ENCODE measurements around the gene DLG2.
"Not testable (repeated sequence)": the region's sequence is repeated elsewhere in the genome, so short reads cannot be mapped to it uniquely, and the experiment has no call there.

Gene DLG2

DNA sequence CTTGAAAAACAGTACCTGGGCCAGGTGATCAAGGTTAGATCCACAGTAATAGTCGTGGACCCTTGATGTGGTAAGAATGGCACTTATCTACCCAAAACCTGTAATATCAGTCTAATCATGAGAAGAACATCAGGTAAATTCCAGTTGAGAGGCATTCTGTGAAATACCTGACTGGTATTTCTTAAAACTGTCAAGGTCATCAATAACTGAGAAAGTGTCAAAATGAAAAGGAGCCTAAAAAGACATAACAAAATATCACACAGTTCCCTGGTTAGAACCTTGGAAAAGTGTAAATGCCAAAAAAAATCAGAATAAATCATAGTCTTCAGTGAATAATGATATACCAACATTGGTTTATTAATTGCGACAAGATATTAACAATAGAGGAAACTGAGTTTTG is 2185.5 kb downstream of the DLG2 start:
- H3K36me3 ChIP-seq (ENCODE audit: control insufficient read depth, insufficient read depth, low read length) = no peaks in the 10 kb centered on the region
- H3K4me3 ChIP-seq (ENCODE audit: insufficient read depth, low read depth, low read length) = no peak overlapping the region
- H3K9me3 ChIP-seq (ENCODE audit: control insufficient read depth, low read length) = no peaks in the 10 kb centered on the region
- H3K4me1 ChIP-seq (ENCODE audit: control insufficient read depth, insufficient read depth, low read length) = no peaks in the 10 kb centered on the region
- WGBS, 2 experiments = 100% methylated on average over 1 to 2 of the region's 2 CpGs
- H3K27ac ChIP-seq (ENCODE audit: insufficient read depth, low read depth, low read length, poor library complexity, severe bottlenecking) = no peak overlapping the region
- H3K27me3 ChIP-seq (ENCODE audit: control insufficient read depth, insufficient read depth, low read length, poor library complexity, severe bottlenecking) = no peaks in the 10 kb centered on the region

- no peak overlapping the region for H3K4me3 ChIP-seq (ENCODE audit: insufficient read depth, low read depth, low read length)
- 64 to 65% methylated on average over 4 of the region's 4 CpGs for WGBS, 2 experiments
Observed at GRCh38 chr11:83441171-83441570, 2186.0 kb downstream of the DLG2 start.

GRCh38 chr11:83438438-83438837 is 2188.7 kb downstream of the DLG2 start:
- 40 to 50% methylated on average over 2 of the region's 2 CpGs for WGBS, 2 experiments
- no peaks in the 10 kb centered on the region for H3K27me3 ChIP-seq (ENCODE audit: control insufficient read depth, insufficient read depth, low read length, poor library complexity, severe bottlenecking)
- peaks cover 4% of the 10 kb centered on the region for H3K4me1 ChIP-seq (ENCODE audit: control insufficient read depth, insufficient read depth, low read length)
- H3K9me3 ChIP-seq (ENCODE audit: control insufficient read depth, low read length) = no peaks in the 10 kb centered on the region
- H3K27ac ChIP-seq (ENCODE audit: insufficient read depth, low read depth, low read length, poor library complexity, severe bottlenecking) = no peak overlapping the region
- no peaks in the 10 kb centered on the region for H3K36me3 ChIP-seq (ENCODE audit: control insufficient read depth, insufficient read depth, low read length)
- H3K4me3 ChIP-seq (ENCODE audit: insufficient read depth, low read depth, low read length) = no peak overlapping the region

More at GRCh38 chr11:83441171-83441570, 2186.0 kb downstream of the DLG2 start:
- H3K27me3 ChIP-seq (ENCODE audit: control insufficient read depth, insufficient read depth, low read length, poor library complexity, severe bottlenecking) = no peaks in the 10 kb centered on the region
- H3K4me1 ChIP-seq (ENCODE audit: control insufficient read depth, insufficient read depth, low read length) = no peaks in the 10 kb centered on the region
- H3K36me3 ChIP-seq (ENCODE audit: control insufficient read depth, insufficient read depth, low read length) = no peaks in the 10 kb centered on the region
- H3K27ac ChIP-seq (ENCODE audit: insufficient read depth, low read depth, low read length, poor library complexity, severe bottlenecking) = no peak overlapping the region
- H3K9me3 ChIP-seq (ENCODE audit: control insufficient read depth, low read length) = no peaks in the 10 kb centered on the region

DNA sequence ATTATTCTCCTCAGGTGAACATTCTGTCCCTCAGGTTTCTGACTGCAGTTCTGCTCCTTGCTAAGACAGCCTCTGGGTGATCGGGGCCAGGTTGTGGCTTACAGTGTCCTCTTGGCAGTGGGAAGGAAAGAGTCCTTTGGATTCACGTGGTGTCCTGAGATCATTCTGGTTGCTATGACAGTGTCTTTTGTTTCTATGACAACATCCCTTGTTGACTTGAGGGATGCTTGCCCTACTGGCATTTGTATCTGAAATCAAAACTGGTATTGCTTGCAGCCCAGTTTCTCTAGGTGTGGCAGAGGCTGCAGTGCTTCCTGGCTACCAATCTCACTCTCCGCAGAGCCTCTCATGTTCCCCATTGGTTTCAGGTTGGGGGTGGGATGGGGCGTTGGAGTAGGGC is 2189.2 kb downstream of the DLG2 start:
- Histone ChIP-seq H3K36me3 (ENCODE audit: control insufficient read depth, insufficient read depth, low read length) (no peaks in the 10 kb centered on the region), H3K27ac (ENCODE audit: insufficient read depth, low read depth, low read length, poor library complexity, severe bottlenecking) (no peak overlapping the region)

DNA sequence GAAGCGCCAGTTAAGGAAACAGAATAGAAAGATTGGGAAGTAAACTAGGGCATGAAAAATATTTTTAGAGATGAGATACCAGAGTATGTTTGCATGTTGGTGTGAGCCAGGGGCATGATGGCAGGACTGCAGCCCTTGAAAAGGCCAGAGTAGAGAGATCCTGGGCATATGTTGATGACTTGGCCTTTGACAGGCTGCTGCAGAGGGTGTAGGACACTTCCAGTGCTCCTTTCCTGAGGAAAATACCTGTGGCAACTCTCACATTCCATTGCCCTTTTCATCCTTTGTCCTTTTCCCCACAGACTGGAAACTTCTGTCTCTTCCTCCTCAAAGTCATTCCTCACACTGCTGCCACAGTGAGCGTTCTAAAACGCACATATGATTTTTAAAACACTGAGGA is 2190.3 kb downstream of the DLG2 start:
- no peaks in the 10 kb centered on the region for H3K36me3 ChIP-seq (ENCODE audit: control insufficient read depth, insufficient read depth, low read length)
- H3K4me3 ChIP-seq (ENCODE audit: insufficient read depth, low read depth, low read length) = no peak overlapping the region
- no peak overlapping the region for H3K27ac ChIP-seq (ENCODE audit: insufficient read depth, low read depth, low read length, poor library complexity, severe bottlenecking)
- H3K9me3 ChIP-seq (ENCODE audit: control insufficient read depth, low read length) = no peaks in the 10 kb centered on the region
- H3K4me1 ChIP-seq (ENCODE audit: control insufficient read depth, insufficient read depth, low read length) = peaks cover 4% of the 10 kb centered on the region
- no peaks in the 10 kb centered on the region for H3K27me3 ChIP-seq (ENCODE audit: control insufficient read depth, insufficient read depth, low read length, poor library complexity, severe bottlenecking)
- WGBS, 2 experiments = 95 to 96% methylated on average over 3 of the region's 3 CpGs

More for the DNA sequence above, 2189.2 kb downstream of the DLG2 start:
- 90 to 96% methylated on average over 4 of the region's 4 CpGs for WGBS, 2 experiments
- Histone ChIP-seq H3K9me3 (ENCODE audit: control insufficient read depth, low read length) (no peaks in the 10 kb centered on the region), H3K4me1 (ENCODE audit: control insufficient read depth, insufficient read depth, low read length) (peaks cover 4% of the 10 kb centered on the region), H3K27me3 (ENCODE audit: control insufficient read depth, insufficient read depth, low read length, poor library complexity, severe bottlenecking) (no peaks in the 10 kb centered on the region), H3K4me3 (ENCODE audit: insufficient read depth, low read depth, low read length) (no peak overlapping the region)

DNA sequence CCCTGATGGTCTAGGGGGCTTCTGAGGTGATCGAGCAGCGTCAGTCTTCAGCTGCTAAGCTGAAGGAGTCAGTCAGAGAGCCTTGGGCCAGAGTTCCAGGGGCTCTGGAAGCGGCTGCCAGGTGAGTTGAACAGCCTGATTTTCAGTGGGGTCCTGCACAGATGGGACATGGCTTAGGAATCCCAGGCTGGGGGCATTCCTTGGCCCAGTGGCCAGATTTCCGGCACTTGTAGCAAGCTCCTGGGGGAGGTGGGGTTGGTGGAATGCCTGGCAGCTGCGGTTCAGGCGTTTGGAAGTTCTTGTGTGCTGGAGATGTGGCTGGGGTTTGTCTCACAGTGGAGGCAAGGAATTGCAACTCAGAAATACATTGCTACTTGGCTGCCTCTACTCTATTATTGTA is 2192.3 kb downstream of the DLG2 start:
- not testable (repeated sequence) for H3K4me3 ChIP-seq (ENCODE audit: insufficient read depth, low read depth, low read length); H3K27ac ChIP-seq (ENCODE audit: insufficient read depth, low read depth, low read length, poor library complexity, severe bottlenecking); H3K9me3 ChIP-seq (ENCODE audit: control insufficient read depth, low read length); H3K36me3 ChIP-seq (ENCODE audit: control insufficient read depth, insufficient read depth, low read length); H3K4me1 ChIP-seq (ENCODE audit: control insufficient read depth, insufficient read depth, low read length); H3K27me3 ChIP-seq (ENCODE audit: control insufficient read depth, insufficient read depth, low read length, poor library complexity, severe bottlenecking)
- 83 to 89% methylated on average over 5 to 6 of the region's 6 CpGs for WGBS, 2 experiments

DNA sequence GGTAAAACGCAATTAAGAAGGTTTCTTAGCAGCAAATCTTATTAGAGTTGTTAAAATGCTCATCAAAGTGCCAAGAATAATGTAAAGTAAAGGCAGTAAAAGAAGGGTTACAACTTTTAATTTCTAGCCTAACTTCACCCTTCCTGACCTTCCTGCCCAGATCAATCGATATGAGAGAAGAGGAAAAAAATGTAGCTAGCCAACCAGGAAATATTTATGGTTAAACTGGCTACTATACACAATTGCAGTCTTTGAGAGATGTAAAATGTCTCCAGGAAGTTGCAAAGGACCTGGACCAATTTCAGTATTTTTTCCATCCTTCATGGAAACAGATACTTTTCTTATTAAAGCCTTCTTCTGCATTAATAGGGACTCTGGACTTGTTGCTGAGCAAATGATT is 2199.2 kb downstream of the DLG2 start:
- Histone ChIP-seq H3K9me3 (ENCODE audit: control insufficient read depth, low read length) (no peaks in the 10 kb centered on the region), H3K36me3 (ENCODE audit: control insufficient read depth, insufficient read depth, low read length) (no peaks in the 10 kb centered on the region), H3K4me1 (ENCODE audit: control insufficient read depth, insufficient read depth, low read length) (no peaks in the 10 kb centered on the region), H3K27me3 (ENCODE audit: control insufficient read depth, insufficient read depth, low read length, poor library complexity, severe bottlenecking) (no peaks in the 10 kb centered on the region), H3K4me3 (ENCODE audit: insufficient read depth, low read depth, low read length) (no peak overlapping the region), H3K27ac (ENCODE audit: insufficient read depth, low read depth, low read length, poor library complexity, severe bottlenecking) (no peak overlapping the region)
- WGBS, 2 experiments = 92 to 100% methylated on average over 2 of the region's 2 CpGs

- Histone ChIP-seq H3K9me3 (ENCODE audit: control insufficient read depth, low read length) (no peaks in the 10 kb centered on the region), H3K36me3 (ENCODE audit: control insufficient read depth, insufficient read depth, low read length) (no peaks in the 10 kb centered on the region), H3K4me3 (ENCODE audit: insufficient read depth, low read depth, low read length) (no peak overlapping the region), H3K27ac (ENCODE audit: insufficient read depth, low read depth, low read length, poor library complexity, severe bottlenecking) (no peak overlapping the region), H3K4me1 (ENCODE audit: control insufficient read depth, insufficient read depth, low read length) (no peaks in the 10 kb centered on the region), H3K27me3 (ENCODE audit: control insufficient read depth, insufficient read depth, low read length, poor library complexity, severe bottlenecking) (no peaks in the 10 kb centered on the region)
- WGBS, 2 experiments = 88 to 91% methylated on average over 2 of the region's 2 CpGs
Observed at GRCh38 chr11:83427501-83427900, 2199.6 kb downstream of the DLG2 start.

DNA sequence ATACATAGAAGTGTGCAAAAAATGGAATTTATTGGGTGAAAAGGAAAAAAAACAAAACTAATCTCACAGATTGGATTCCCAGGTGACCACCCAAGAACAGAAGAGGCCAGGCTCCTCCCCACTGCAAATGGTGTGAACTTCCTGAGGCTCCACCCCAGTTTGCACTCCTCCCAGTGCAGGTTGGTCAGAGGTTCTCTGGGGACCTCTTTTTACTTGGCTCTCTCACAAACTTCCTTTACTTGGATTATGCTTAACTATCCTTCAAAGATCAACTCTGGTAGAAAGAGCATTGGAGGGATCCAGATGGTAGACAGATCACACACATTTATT is 2202.0 kb downstream of the DLG2 start:
- Histone ChIP-seq H3K36me3 (ENCODE audit: control insufficient read depth, insufficient read depth, low read length) (no peaks in the 10 kb centered on the region), H3K9me3 (ENCODE audit: control insufficient read depth, low read length) (no peaks in the 10 kb centered on the region), H3K27me3 (ENCODE audit: control insufficient read depth, insufficient read depth, low read length, poor library complexity, severe bottlenecking) (no peaks in the 10 kb centered on the region), H3K4me3 (ENCODE audit: insufficient read depth, low read depth, low read length) (no peak overlapping the region), H3K27ac (ENCODE audit: insufficient read depth, low read depth, low read length, poor library complexity, severe bottlenecking) (no peak overlapping the region), H3K4me1 (ENCODE audit: control insufficient read depth, insufficient read depth, low read length) (no peaks in the 10 kb centered on the region)

GRCh38 chr11:83424376-83425136 is 2202.6 kb downstream of the DLG2 start:
- Histone ChIP-seq H3K27ac (ENCODE audit: insufficient read depth, low read depth, low read length, poor library complexity, severe bottlenecking) (no peak overlapping the region), H3K27me3 (ENCODE audit: control insufficient read depth, insufficient read depth, low read length, poor library complexity, severe bottlenecking) (no peaks in the 10 kb centered on the region), H3K4me3 (ENCODE audit: insufficient read depth, low read depth, low read length) (no peak overlapping the region), H3K4me1 (ENCODE audit: control insufficient read depth, insufficient read depth, low read length) (no peaks in the 10 kb centered on the region), H3K9me3 (ENCODE audit: control insufficient read depth, low read length) (no peaks in the 10 kb centered on the region), H3K36me3 (ENCODE audit: control insufficient read depth, insufficient read depth, low read length) (no peaks in the 10 kb centered on the region)
- WGBS, 2 experiments = 94 to 98% methylated on average over 2 of the region's 2 CpGs

GRCh38 chr11:83422641-83423040 is 2204.5 kb downstream of the DLG2 start:
- not testable (repeated sequence) for H3K9me3 ChIP-seq (ENCODE audit: control insufficient read depth, low read length); H3K4me1 ChIP-seq (ENCODE audit: control insufficient read depth, insufficient read depth, low read length); H3K27me3 ChIP-seq (ENCODE audit: control insufficient read depth, insufficient read depth, low read length, poor library complexity, severe bottlenecking); H3K27ac ChIP-seq (ENCODE audit: insufficient read depth, low read depth, low read length, poor library complexity, severe bottlenecking); H3K36me3 ChIP-seq (ENCODE audit: control insufficient read depth, insufficient read depth, low read length); H3K4me3 ChIP-seq (ENCODE audit: insufficient read depth, low read depth, low read length)
- WGBS, 2 experiments = 76 to 98% methylated on average over 4 to 5 of the region's 5 CpGs
